Suprapubic skin (tissue), 3 donors: ENCODE results near the gene FGD3.

Source experiments
- CTCF ChIP-seq, 2 donors: fragments of 200-600 bp in 1 of 2; fragments of 450-650 bp in 1 of 2; sonication (generic) in 1 of 2; IDR thresholded peaks; one replicate each; pipeline ENCODE4 v1.5.1; 2016 to 2019; ENCODE audit warnings: antibody characterized with exemption in 2 of 2, mild to moderate bottlenecking in 1 of 2, moderate library complexity in 1 of 2
- EP300 ChIP-seq: sonication (generic); formaldehyde crosslinking; IDR thresholded peaks from one replicate; pipeline ENCODE4 v1.6.1; 2017; ENCODE audit warnings: antibody characterized with exemption
- POLR2A ChIP-seq, 2 donors: fragments of 450-650 bp; IDR thresholded peaks; one replicate each; pipeline ENCODE4 v1.6.1; 2017; ENCODE audit warnings: antibody characterized with exemption in 2 of 2, mild to moderate bottlenecking in 2 of 2, moderate library complexity in 2 of 2

GRCh38 chr9:93037476-93037971, 90.2 kb downstream of the FGD3 start:
- TF ChIP-seq CTCF (IDR thresholded peaks at IDR 0.05) (no peak), POLR2A (IDR thresholded peaks at IDR 0.05) (no peak), EP300 (no peak)
